ENCODE measurements around the gene WDFY1.

DNA sequence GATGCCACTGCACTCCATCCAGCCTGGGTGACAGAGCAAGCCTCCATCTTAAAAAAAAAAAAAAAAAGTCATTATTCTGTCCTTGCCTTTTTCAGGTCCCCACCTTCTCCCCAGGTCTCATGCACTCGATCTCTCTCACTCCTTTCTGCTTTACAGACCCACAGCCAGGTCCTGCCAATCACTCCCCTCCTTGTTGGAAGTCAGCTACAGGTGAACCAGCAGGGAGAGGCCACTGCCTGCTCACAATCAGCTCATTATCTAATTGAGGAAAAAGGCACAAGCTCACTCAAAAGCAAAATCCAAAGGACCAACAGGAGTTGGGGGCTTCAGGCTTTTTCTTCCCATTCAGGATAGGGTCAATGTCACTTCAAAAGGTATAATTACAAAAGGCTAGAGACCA, 2.0 kb downstream of the WDFY1 start:
- TF ChIP-seq, protein P1, sequence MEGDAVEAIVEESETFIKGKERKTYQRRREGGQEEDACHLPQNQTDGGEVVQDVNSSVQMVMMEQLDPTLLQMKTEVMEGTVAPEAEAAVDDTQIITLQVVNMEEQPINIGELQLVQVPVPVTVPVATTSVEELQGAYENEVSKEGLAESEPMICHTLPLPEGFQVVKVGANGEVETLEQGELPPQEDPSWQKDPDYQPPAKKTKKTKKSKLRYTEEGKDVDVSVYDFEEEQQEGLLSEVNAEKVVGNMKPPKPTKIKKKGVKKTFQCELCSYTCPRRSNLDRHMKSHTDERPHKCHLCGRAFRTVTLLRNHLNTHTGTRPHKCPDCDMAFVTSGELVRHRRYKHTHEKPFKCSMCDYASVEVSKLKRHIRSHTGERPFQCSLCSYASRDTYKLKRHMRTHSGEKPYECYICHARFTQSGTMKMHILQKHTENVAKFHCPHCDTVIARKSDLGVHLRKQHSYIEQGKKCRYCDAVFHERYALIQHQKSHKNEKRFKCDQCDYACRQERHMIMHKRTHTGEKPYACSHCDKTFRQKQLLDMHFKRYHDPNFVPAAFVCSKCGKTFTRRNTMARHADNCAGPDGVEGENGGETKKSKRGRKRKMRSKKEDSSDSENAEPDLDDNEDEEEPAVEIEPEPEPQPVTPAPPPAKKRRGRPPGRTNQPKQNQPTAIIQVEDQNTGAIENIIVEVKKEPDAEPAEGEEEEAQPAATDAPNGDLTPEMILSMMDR (conservative IDR thresholded peaks at IDR 0.05), result no peak
- no peak for TF ChIP-seq ZFX (IDR thresholded peaks at IDR 0.05)

All from C4-2B (cell line).